Testis (tissue), 3 donors: ENCODE measurements around the gene GARIN5B. TPM values are rescaled to one million over a fixed set of nuclear protein-coding genes. Genes with fewer than 3 reads are reported as not detected.

ENCODE experiments used
- polyA plus RNA-seq: library from polyadenylated mRNA; stranded (reverse); fragments of 350-450 nt; fragmentation: Illumina TruSeq; extraction: RNeasy Lipid Tissue Mini Kit (QIAGEN cat#74804); gene quantifications from one replicate; pipeline ENCODE4 v1.2.3, GENCODE V29; 2014; ENCODE audit warnings: low read depth, low replicate concordance; ENCODE audit not compliant: insufficient read depth
- total RNA-seq, 2 donors: library from RNA; depleted of rRNA; stranded (reverse); fragments of >200 nt; gene quantifications; one replicate each; pipeline ENCODE4 v1.2.3, GENCODE V29; 2016

The GARIN5B gene
- total and polyA plus RNA-seq, 3 donors from 2014 or later = 11.3 to 49.6 (median 28.2) TPM

Other genes starting within 250 kb of the GARIN5B start
- gene PPP1R12C, start 245.6 kb downstream of the GARIN5B start, total RNA-seq = 100 to 1,000 TPM; 184 to 206 TPM
- 220 TPM for gene PPP1R12C, start 245.6 kb downstream of the GARIN5B start, polyA plus RNA-seq
- 10 to 100 TPM; 13.0 to 14.5 TPM for gene TNNT1, start 214.1 kb downstream of the GARIN5B start, total RNA-seq
- gene TNNT1, start 214.1 kb downstream of the GARIN5B start, polyA plus RNA-seq = 84.0 TPM
- gene TNNI3, start 205.5 kb downstream of the GARIN5B start, total RNA-seq = 10 to 100 TPM; 14.2 to 30.3 TPM
- 20.8 TPM for gene TNNI3, start 205.5 kb downstream of the GARIN5B start, polyA plus RNA-seq
- 100 to 1,000 TPM in 1 of 2 donors, 10 to 100 TPM in 1; 69.9 to 102 TPM for gene DNAAF3, start 196.6 kb downstream of the GARIN5B start, total RNA-seq
- gene DNAAF3, start 196.6 kb downstream of the GARIN5B start, polyA plus RNA-seq = 173 TPM
- 1 to 10 TPM; 1.6 to 5.0 TPM for gene SYT5, start 183.0 kb downstream of the GARIN5B start, total RNA-seq
- gene SYT5, start 183.0 kb downstream of the GARIN5B start, polyA plus RNA-seq = 11.7 TPM
- gene PTPRH, start 153.8 kb downstream of the GARIN5B start, total RNA-seq = 10 to 100 TPM in 1 of 2 donors, 1 to 10 TPM in 1; 6.0 to 11.3 TPM
- 1.6 TPM for gene PTPRH, start 153.8 kb downstream of the GARIN5B start, polyA plus RNA-seq
- 10 to 100 TPM; 13.4 to 13.9 TPM for gene TMEM86B, start 134.5 kb downstream of the GARIN5B start, total RNA-seq
- gene TMEM86B, start 134.5 kb downstream of the GARIN5B start, polyA plus RNA-seq = 12.8 TPM
- 100 to 1,000 TPM; 178 to 179 TPM for gene PPP6R1, start 104.2 kb downstream of the GARIN5B start, total RNA-seq
- 217 TPM for gene PPP6R1, start 104.2 kb downstream of the GARIN5B start, polyA plus RNA-seq
- 10 to 100 TPM; 43.5 to 48.2 TPM for gene HSPBP1, start 83.2 kb downstream of the GARIN5B start, total RNA-seq
- 42.7 TPM for gene HSPBP1, start 83.2 kb downstream of the GARIN5B start, polyA plus RNA-seq
- 10 to 100 TPM; 14.9 to 20.7 TPM for gene BRSK1, start 79.3 kb downstream of the GARIN5B start, total RNA-seq
- 12.8 TPM for gene BRSK1, start 79.3 kb downstream of the GARIN5B start, polyA plus RNA-seq
- 1 to 10 TPM in 1 of 2 donors, not detected in 1; 2.2 TPM for gene TMEM150B, start 37.9 kb downstream of the GARIN5B start, total RNA-seq
- gene TMEM150B, start 37.9 kb downstream of the GARIN5B start, polyA plus RNA-seq = 0.98 TPM
- 10 to 100 TPM; 48.8 to 62.9 TPM for gene KMT5C, start 23.4 kb downstream of the GARIN5B start, total RNA-seq
- gene KMT5C, start 23.4 kb downstream of the GARIN5B start, polyA plus RNA-seq = 14.6 TPM
- gene COX6B2, start 8.5 kb downstream of the GARIN5B start, total RNA-seq = 10 to 100 TPM; 27.9 to 47.5 TPM
- gene COX6B2, start 8.5 kb downstream of the GARIN5B start, polyA plus RNA-seq = 171 TPM
- 1 to 10 TPM; 2.0 to 2.1 TPM for gene IL11, start 7.2 kb upstream of the GARIN5B start, total RNA-seq
- 1.2 TPM for gene IL11, start 7.2 kb upstream of the GARIN5B start, polyA plus RNA-seq
- 10 to 100 TPM; 12.9 to 19.2 TPM for gene TMEM190, start 13.6 kb upstream of the GARIN5B start, total RNA-seq
- gene TMEM190, start 13.6 kb upstream of the GARIN5B start, polyA plus RNA-seq = 35.4 TPM
- gene TMEM238, start 21.0 kb upstream of the GARIN5B start, total RNA-seq = 1 to 10 TPM; 1.7 to 6.4 TPM
- gene TMEM238, start 21.0 kb upstream of the GARIN5B start, polyA plus RNA-seq = 0.91 TPM
- 100 to 1,000 TPM; 284 to 624 TPM for gene RPL28, start 22.7 kb upstream of the GARIN5B start, total RNA-seq
- 1,024 TPM for gene RPL28, start 22.7 kb upstream of the GARIN5B start, polyA plus RNA-seq
- gene UBE2S, start 44.5 kb upstream of the GARIN5B start, total RNA-seq = 100 to 1,000 TPM; 150 to 188 TPM
- gene UBE2S, start 44.5 kb upstream of the GARIN5B start, polyA plus RNA-seq = 272 TPM
- 1 to 10 TPM in 1 of 2 donors, under 1 TPM in 1; 0.43 to 1.0 TPM for gene SHISA7, start 80.0 kb upstream of the GARIN5B start, total RNA-seq
- gene SHISA7, start 80.0 kb upstream of the GARIN5B start, polyA plus RNA-seq = 0.45 TPM
- gene ISOC2, start 98.4 kb upstream of the GARIN5B start, total RNA-seq = 10 to 100 TPM; 79.1 to 98.5 TPM
- 107 TPM for gene ISOC2, start 98.4 kb upstream of the GARIN5B start, polyA plus RNA-seq
- gene C19orf85, start 101.5 kb upstream of the GARIN5B start, total RNA-seq = not detected
- not detected for gene C19orf85, start 101.5 kb upstream of the GARIN5B start, polyA plus RNA-seq
- gene ZNF628, start 113.4 kb upstream of the GARIN5B start, total RNA-seq = 10 to 100 TPM; 31.3 to 53.7 TPM
- 33.8 TPM for gene ZNF628, start 113.4 kb upstream of the GARIN5B start, polyA plus RNA-seq
- gene NAT14, start 121.9 kb upstream of the GARIN5B start, total RNA-seq = 10 to 100 TPM; 12.0 to 16.0 TPM
- gene NAT14, start 121.9 kb upstream of the GARIN5B start, polyA plus RNA-seq = 17.3 TPM
- gene SSC5D, start 125.2 kb upstream of the GARIN5B start, total RNA-seq = 1 to 10 TPM; 6.4 to 6.9 TPM
- 10.7 TPM for gene SSC5D, start 125.2 kb upstream of the GARIN5B start, polyA plus RNA-seq
- under 1 TPM; 0.87 to 0.99 TPM for gene SBK2, start 173.9 kb upstream of the GARIN5B start, total RNA-seq
- gene SBK2, start 173.9 kb upstream of the GARIN5B start, polyA plus RNA-seq = 1.3 TPM
- under 1 TPM; 0.39 to 0.81 TPM for gene SBK3, start 182.3 kb upstream of the GARIN5B start, total RNA-seq
- 0.34 TPM for gene SBK3, start 182.3 kb upstream of the GARIN5B start, polyA plus RNA-seq
- 1 to 10 TPM; 4.0 to 7.2 TPM for gene ZNF579, start 217.6 kb upstream of the GARIN5B start, total RNA-seq
- gene ZNF579, start 217.6 kb upstream of the GARIN5B start, polyA plus RNA-seq = 4.3 TPM
- 10 to 100 TPM; 16.5 to 17.4 TPM for gene FIZ1, start 236.3 kb upstream of the GARIN5B start, total RNA-seq
- 8.5 TPM for gene FIZ1, start 236.3 kb upstream of the GARIN5B start, polyA plus RNA-seq
- gene ZNF524, start 237.0 kb upstream of the GARIN5B start, total RNA-seq = 10 to 100 TPM; 25.0 to 29.4 TPM
- gene ZNF524, start 237.0 kb upstream of the GARIN5B start, polyA plus RNA-seq = 8.5 TPM
- 10 to 100 TPM; 12.2 to 14.5 TPM for gene ZNF865, start 242.4 kb upstream of the GARIN5B start, total RNA-seq
- 4.7 TPM for gene ZNF865, start 242.4 kb upstream of the GARIN5B start, polyA plus RNA-seq